SK-N-SH (cell line): Measurements from ENCODE around the gene TRIOBP.

Experiments
- CTCF ChIP-seq: fragments of 200-600 bp; sonication (generic); IDR thresholded peaks from 2 replicates; pipeline ENCODE4 v1.6.1; 2017; ENCODE audit warnings: antibody characterized with exemption, mild to moderate bottlenecking, moderate library complexity
- EP300 ChIP-seq, 2 experiments: IDR thresholded peaks; 2 replicates each; pipeline versions ENCODE4 v1.4.0 to v1.6.1; 2012; ENCODE audit warnings: borderline replicate concordance in 1 of 2, low read depth in 1 of 2, low read length in 1 of 2
- EZH2phosphoT487 ChIP-seq: fragments of 200-600 bp; sonication (generic); IDR thresholded peaks from 2 replicates; pipeline ENCODE4 v1.6.1; 2017; ENCODE audit warnings: low read depth, mixed run types, mild to moderate bottlenecking, antibody characterized with exemption, moderate library complexity, borderline replicate concordance
- GABPA ChIP-seq: IDR thresholded peaks from 2 replicates; pipeline ENCODE4 v1.4.0; 2012; ENCODE audit warnings: low read depth, mild to moderate bottlenecking
- POLR2AphosphoS5 ChIP-seq: IDR thresholded peaks from 2 replicates; pipeline ENCODE4 v1.6.1; 2012; ENCODE audit warnings: low read depth, low read length
- RAD21 ChIP-seq: IDR thresholded peaks from 2 replicates; pipeline ENCODE4 v1.6.1; 2012; ENCODE audit warnings: mild to moderate bottlenecking, low read length
- SMC3 ChIP-seq: IDR thresholded peaks from 2 replicates; pipeline ENCODE4 v1.6.1; 2012; ENCODE audit warnings: low read depth, low read length, improper control_type of control experiment
- TAF1 ChIP-seq: IDR thresholded peaks from 2 replicates; pipeline ENCODE4 v1.6.1; 2012; ENCODE audit warnings: low read depth, mild to moderate bottlenecking, low read length, moderate library complexity, borderline replicate concordance
- USF1 ChIP-seq: IDR thresholded peaks from 2 replicates; pipeline ENCODE4 v1.4.0; 2012; ENCODE audit warnings: low read depth, borderline replicate concordance
- USF2 ChIP-seq: fragments of 150-350 bp; IDR thresholded peaks from 2 replicates; pipeline ENCODE4 v1.6.1; 2017; ENCODE audit warnings: antibody characterized with exemption, low read length, low read depth, borderline replicate concordance

GRCh38 chr22:37806409-37807333, 109.8 kb downstream of the TRIOBP start:
- TF ChIP-seq RAD21 (no peak), USF1 (no peak), EZH2phosphoT487 (no peak), SMC3 (no peak), CTCF (no peak), POLR2AphosphoS5 (no peak), TAF1 (no peak), GABPA (no peak), USF2 (no peak), EP300 (IDR thresholded peaks at IDR 0.05; ENCODE audit: borderline replicate concordance in 1 of 2, low read depth in 1 of 2, low read length in 1 of 2) (no peak)
